ENCODE results near the gene MUC5B.

The MUC5B gene

DNA sequence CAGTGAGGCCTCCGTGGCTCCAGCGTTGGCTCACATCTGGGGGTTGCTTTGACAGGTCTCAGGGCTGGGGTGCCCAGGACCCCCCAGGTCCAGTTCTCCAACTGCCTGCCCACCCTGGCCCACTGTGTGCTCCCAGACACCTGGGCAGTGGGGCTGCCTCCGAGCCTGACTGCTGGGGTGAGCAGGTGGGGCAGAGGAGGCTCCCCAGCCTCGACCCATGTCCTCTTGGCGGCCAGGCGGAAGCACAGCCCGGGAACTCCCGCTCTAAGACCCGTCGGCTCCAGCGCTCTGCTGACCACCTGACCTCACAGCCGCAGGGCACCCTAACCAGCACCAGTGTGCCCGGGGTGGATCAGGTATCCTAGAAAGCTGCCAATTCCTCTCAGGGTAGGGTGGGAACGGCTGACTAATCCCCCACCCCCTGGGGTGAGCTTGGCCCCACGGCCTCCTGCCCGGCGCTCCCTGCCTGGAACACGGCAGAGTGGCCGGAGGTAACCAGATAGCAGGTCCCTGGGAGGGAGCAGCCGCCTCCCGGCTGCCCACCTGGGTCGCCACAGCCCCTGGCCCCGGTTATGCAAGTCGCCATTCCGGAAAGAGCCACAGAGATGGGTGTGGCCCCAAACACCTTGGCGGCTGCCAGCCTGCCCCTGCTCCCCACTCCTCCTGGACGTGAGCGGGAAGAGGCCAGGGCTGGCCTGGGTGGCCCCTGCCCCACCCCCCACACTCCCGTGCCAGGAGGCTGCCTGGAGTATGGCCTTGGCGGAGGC is 19.2 kb upstream of the MUC5B start:
- no peak overlapping the region for H3K27ac ChIP-seq (ENCODE audit: low read depth, low read length, poor library complexity, severe bottlenecking)
- no peak overlapping the region for H2AFZ ChIP-seq (ENCODE audit: low read length)

DNA sequence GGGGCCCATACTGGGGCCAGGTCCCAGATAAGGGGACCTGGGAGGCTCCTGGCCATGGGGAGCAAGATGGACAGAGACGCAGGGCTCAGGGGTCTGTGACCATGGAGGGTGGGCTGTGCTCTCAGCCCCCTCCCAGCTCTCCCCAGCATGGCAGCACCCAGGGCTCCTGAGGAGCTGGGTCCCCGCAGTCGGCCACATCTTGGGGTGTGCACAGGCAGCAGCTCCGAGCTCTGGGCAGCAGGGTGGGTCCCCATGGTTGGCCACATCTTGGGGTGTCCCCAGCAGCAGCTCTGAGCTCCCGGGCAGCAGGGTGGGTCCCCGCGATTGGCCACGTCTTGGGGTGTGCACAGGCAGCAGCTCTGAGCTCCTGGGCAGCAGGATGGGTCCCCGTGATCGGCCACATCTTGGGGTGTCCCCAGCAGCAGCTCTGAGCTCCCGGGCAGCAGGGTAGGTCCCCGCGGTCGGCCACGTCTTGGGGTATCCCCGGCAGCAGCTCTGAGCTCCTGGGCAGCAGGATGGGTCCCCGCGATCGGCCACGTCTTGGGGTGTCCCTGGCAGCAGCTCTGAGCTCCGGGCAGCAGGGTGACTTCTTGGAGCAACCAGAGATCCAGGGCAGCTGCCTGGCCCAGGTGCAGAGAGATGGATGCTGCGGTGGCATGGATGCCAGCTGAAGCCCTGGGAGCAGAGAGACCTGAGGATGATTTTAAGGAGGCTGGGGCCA is 18.3 kb upstream of the MUC5B start:
- H3K27me3 ChIP-seq (ENCODE audit: insufficient read depth, low read length), result no peaks in the 10 kb centered on the region; the same call in 1 of the 2 replicates
- H3K36me3 ChIP-seq (ENCODE audit: insufficient read depth, low read length), result no peaks in the 10 kb centered on the region
- no peaks in the 10 kb centered on the region for H4K20me1 ChIP-seq (ENCODE audit: insufficient read depth, low read length)
- H3K9ac ChIP-seq (ENCODE audit: low read length), result no peak overlapping the region
- no peaks in the 10 kb centered on the region for H3F3A ChIP-seq (ENCODE audit: insufficient read depth, low read length)
- H3K27ac ChIP-seq (ENCODE audit: low read depth, low read length, poor library complexity, severe bottlenecking), result no peak overlapping the region
- no peak for TF ChIP-seq EZH2 (IDR thresholded peaks at IDR 0.05; ENCODE audit: borderline replicate concordance, low read length)
- TF ChIP-seq, protein P1, sequence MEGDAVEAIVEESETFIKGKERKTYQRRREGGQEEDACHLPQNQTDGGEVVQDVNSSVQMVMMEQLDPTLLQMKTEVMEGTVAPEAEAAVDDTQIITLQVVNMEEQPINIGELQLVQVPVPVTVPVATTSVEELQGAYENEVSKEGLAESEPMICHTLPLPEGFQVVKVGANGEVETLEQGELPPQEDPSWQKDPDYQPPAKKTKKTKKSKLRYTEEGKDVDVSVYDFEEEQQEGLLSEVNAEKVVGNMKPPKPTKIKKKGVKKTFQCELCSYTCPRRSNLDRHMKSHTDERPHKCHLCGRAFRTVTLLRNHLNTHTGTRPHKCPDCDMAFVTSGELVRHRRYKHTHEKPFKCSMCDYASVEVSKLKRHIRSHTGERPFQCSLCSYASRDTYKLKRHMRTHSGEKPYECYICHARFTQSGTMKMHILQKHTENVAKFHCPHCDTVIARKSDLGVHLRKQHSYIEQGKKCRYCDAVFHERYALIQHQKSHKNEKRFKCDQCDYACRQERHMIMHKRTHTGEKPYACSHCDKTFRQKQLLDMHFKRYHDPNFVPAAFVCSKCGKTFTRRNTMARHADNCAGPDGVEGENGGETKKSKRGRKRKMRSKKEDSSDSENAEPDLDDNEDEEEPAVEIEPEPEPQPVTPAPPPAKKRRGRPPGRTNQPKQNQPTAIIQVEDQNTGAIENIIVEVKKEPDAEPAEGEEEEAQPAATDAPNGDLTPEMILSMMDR (IDR thresholded peaks at IDR 0.05; ENCODE audit: low read length), result no peak
- H3K4me3 ChIP-seq (ENCODE audit: low read depth, low read length, poor library complexity, severe bottlenecking), result no peak overlapping the region
- H3K4me1 ChIP-seq (ENCODE audit: insufficient read depth, low read length, severe bottlenecking), result no peaks in the 10 kb centered on the region
- no peak overlapping the region for H2AFZ ChIP-seq (ENCODE audit: low read length)
- H3K9me3 ChIP-seq (ENCODE audit: low read length), result no peaks in the 10 kb centered on the region
- no peaks in the 10 kb centered on the region for H3K9me2 ChIP-seq (ENCODE audit: low read depth, low read length)
- H3K79me2 ChIP-seq (ENCODE audit: insufficient read depth, low read length), result no peaks in the 10 kb centered on the region
- no peak overlapping the region for H3K4me2 ChIP-seq (ENCODE audit: low read length)

More for the DNA sequence above, 19.2 kb upstream of the MUC5B start:
- Histone ChIP-seq H3K36me3 (ENCODE audit: insufficient read depth, low read length) (no peaks in the 10 kb centered on the region), H3K9me3 (ENCODE audit: low read length) (no peaks in the 10 kb centered on the region), H3K9ac (ENCODE audit: low read length) (no peak overlapping the region), H3K9me2 (ENCODE audit: low read depth, low read length) (no peaks in the 10 kb centered on the region), H3K4me3 (ENCODE audit: low read depth, low read length, poor library complexity, severe bottlenecking) (no peak overlapping the region), H3K79me2 (ENCODE audit: insufficient read depth, low read length) (no peaks in the 10 kb centered on the region), H3K27me3 (ENCODE audit: insufficient read depth, low read length) (peaks cover 4% of the 10 kb centered on the region), H4K20me1 (ENCODE audit: insufficient read depth, low read length) (no peaks in the 10 kb centered on the region), H3F3A (ENCODE audit: insufficient read depth, low read length) (no peaks in the 10 kb centered on the region), H3K4me1 (ENCODE audit: insufficient read depth, low read length, severe bottlenecking) (no peaks in the 10 kb centered on the region), H3K4me2 (ENCODE audit: low read length) (no peak overlapping the region)
- TF ChIP-seq EZH2 (IDR thresholded peaks at IDR 0.05; ENCODE audit: borderline replicate concordance, low read length), result no peak
- TF ChIP-seq, protein P1 (IDR thresholded peaks at IDR 0.05; ENCODE audit: low read length), result no peak

DNA sequence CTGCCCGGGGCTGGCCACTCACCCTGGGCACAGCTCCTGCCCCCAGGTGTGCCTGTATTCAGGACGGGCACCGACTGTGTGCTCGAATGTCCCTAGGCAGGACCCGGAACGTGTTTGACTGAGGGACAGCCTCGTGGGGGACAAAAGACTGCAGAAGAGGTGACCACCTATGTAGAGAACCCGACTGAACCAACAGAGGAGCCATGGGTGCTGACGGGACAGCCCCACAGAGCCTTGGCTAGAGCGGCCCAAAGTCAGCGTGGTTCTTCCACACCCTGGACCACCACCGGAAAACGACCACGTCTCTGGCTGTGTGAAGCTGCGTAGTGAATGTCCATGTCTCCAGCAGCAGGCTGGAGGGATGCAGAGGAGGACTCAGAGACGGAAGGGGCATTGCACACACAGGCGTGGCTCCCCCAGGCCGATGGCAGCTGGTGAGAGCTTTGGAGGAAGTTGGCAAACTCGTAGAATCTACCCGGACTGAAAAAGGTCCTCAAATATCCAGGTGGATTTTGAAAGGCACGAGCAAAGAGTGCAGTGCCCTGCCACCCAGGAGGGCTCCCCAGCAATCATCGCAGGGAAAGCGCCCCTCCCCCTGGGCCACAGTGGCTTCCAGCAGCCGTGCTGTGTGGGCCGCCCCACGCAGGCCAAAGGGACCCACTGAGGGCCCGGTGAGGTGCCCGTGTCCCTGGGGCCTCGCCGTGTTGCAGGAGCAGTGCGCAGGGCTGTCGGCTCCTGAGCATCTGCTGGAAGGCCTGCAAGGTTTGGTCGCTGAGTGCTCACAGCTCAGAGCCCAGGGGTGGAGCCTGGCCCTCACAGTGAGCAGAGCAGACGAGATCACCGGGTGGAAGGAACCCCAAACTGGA is 17.5 kb upstream of the MUC5B start:
- Histone ChIP-seq H3K9ac (ENCODE audit: low read length) (no peak overlapping the region), H3K79me2 (ENCODE audit: insufficient read depth, low read length) (no peaks in the 10 kb centered on the region), H4K20me1 (ENCODE audit: insufficient read depth, low read length) (no peaks in the 10 kb centered on the region), H3K4me3 (ENCODE audit: low read depth, low read length, poor library complexity, severe bottlenecking) (no peak overlapping the region), H3K36me3 (ENCODE audit: insufficient read depth, low read length) (no peaks in the 10 kb centered on the region), H3K9me3 (ENCODE audit: low read length) (no peaks in the 10 kb centered on the region), H3K9me2 (ENCODE audit: low read depth, low read length) (no peaks in the 10 kb centered on the region), H3K4me1 (ENCODE audit: insufficient read depth, low read length, severe bottlenecking) (no peaks in the 10 kb centered on the region), H3K27me3 (ENCODE audit: insufficient read depth, low read length) (no peaks in the 10 kb centered on the region; the same call in 1 of the 2 replicates), H3F3A (ENCODE audit: insufficient read depth, low read length) (no peaks in the 10 kb centered on the region), H3K4me2 (ENCODE audit: low read length) (no peak overlapping the region), H3K27ac (ENCODE audit: low read depth, low read length, poor library complexity, severe bottlenecking) (no peak overlapping the region), H2AFZ (ENCODE audit: low read length) (no peak overlapping the region)
- TF ChIP-seq EZH2 (IDR thresholded peaks at IDR 0.05; ENCODE audit: borderline replicate concordance, low read length), result no peak
- TF ChIP-seq, protein P1 (IDR thresholded peaks at IDR 0.05; ENCODE audit: low read length), result no peak

Data from OCI-LY1 (cell line).